HL-60/S4 treated with retinoic acid at 250 ng/mL for 4 days and 3 days (cell line): Measurements from ENCODE around the gene SLC27A2.
"Not testable (repeated sequence)": the region's sequence is repeated elsewhere in the genome, so short reads cannot be mapped to it uniquely, and the experiment has no call there.

Experiments
- in situ Hi-C: fragments of 300-500 bp; cut with MboI; formaldehyde crosslinking; loops from 2 replicates; pipeline ENCODE4 v1.7.0; 2022; ENCODE audit warnings: low sequenced_read_pairs

Gene SLC27A2

GRCh38 chr15:50188793-50189192 lies 6.8 kb downstream of the SLC27A2 start:
- in situ Hi-C loops = not testable (repeated sequence)

DNA sequence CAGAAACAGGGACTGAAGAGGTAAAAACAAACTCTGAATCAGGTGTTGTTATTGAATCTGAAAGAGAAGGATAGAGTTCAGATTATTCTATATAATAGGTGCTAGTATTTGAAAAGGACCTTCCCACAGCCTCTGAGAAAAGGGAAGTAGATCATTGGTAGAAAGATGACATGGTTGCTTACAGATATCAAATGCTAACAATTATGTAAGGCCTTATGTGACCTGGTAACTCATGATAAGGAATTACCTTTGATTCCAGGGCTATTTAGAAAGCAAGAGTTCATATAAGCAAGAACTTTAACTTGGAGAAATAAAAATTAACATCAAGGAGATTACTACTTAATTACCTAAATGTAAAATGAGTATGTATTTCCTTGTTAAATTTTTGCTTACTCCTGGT lies 7.6 kb downstream of the SLC27A2 start:
- in situ Hi-C loops = no loop called here

- in situ Hi-C loops = no loop called here
Measured at GRCh38 chr15:50190166-50190570, 8.2 kb downstream of the SLC27A2 start.

GRCh38 chr15:50190723-50191122 lies 8.7 kb downstream of the SLC27A2 start:
- in situ Hi-C loops = no loop called here

DNA sequence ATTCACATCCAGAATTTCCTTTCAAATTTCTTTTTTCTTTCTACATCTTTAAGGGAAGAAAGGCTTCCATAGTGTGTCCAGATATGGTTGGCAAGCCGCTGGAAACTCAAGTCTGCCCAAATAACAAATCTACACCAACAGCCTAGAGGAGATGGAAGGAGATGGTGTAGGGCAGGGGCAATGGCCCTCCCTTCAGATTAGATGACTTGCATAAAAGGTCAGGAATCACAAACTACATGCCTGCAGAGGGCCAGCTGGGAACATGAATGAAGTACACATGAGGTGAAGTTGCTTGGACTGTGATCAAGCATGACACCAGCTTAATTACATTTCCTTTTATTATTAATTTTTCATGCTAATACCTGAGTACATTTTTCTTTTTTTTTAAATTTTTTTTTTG lies 10.2 kb downstream of the SLC27A2 start:
- in situ Hi-C loops = no loop called here

- in situ Hi-C loops = no loop called here
Measured at GRCh38 chr15:50192926-50193620, 11.1 kb downstream of the SLC27A2 start.

DNA sequence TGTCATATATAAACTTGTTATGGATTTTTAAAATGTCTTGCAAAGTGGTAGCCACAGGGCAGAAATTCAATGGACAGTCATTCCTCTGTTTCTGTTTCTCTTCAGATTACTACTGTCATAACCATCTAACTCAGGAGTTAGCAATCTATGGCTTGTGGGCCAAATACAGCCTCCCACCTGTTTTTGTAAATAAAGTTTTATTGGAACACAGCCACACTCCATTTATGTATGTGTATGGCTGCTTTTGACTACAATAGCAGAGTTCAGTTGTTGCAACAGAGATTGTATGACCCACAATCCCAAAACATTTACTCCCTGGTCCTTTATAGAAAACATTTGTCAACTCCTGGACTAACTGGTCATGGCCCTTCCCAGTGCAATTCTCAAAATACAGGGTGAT lies 20.0 kb downstream of the SLC27A2 start:
- in situ Hi-C loops = no loop called here

DNA sequence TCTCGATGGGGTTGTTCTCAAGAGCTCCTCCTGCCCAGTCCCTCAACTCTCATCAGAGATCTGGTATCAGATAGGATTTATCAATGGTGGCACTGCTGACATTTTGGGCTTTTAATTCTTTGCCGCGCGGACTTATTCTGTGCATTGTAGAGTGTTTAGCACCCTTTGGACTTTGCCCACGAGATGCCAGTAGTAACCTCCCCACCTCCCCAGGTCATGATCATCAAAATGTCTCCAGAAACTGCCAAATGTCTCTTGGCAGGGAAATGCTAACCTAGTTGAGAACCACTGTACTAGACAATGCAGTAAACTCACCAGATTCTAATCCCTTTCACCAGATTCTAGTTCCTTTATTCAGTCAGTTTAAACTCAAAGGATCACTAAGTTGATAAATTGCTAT lies 24.0 kb downstream of the SLC27A2 start:
- in situ Hi-C loops = no loop called here

DNA sequence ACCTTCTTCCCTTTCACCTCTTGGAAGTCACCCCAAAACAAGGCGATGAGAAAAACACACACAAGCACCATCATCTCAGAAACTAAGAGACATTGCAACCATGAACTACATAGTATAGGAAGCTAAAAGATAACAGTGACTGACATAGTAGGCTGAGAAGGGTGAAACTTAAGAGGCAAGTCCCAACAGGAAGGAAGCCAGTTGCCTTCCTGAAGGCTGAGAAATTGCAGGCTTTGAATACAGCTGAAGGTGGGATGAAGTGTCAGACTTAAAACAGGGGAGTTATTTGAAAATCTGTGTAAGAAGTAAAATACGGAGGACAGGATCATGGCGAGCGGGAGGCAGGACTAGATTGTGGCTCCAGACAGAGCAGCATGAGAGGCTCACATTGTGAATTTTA lies 27.8 kb downstream of the SLC27A2 start:
- in situ Hi-C loops = no loop called here

DNA sequence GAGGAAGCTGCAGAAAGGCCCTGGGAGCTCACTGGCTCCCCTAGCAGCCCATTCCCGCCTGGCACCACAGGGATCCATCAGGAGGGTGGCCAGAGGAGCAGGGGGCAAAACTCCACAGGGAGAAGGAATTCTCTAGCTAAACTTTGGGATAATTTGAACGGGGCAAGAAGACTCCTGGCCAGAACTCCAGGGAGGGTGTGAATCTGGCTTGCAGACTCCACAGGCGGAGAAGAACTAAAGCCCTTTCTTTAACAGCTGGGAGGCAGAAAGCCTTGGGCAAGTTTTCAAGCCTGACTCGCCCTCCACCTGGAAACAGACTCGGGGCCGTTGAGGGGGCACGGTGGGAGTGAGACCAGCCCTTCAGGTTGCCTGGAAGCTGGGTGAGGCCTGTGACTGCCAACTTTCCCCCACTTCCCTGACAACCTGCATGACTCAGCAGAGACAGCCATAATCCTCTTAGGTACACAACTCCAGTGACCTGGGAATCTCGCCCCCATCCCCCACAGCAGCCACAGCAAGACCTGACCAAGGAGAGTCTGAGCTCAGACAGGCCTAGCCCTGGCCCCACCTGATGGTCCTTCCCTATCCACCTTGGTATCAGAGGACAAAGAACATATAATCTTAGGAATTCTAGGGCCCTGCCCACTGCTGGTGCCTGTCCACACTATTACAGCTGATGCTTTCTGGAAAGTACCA lies 28.6 kb downstream of the SLC27A2 start:
- in situ Hi-C loops = no loop called here

DNA sequence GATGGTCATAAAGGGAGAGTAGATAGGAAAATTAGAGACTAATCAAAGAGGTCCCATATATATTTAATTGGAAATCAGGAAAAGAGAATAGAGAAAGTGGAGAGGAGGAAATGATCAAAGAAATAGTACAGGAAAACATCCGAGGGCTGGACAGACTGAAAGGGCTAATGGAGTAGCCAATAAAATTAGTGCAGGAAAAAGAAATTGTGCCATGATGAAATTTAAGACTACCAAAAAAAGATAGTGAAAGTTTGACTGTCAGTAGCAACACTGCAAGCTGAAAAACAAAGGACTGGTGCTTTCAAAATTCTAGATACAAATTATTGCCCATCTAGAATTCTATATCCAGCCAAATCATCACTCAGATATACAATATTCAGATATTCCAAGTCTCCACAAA lies 36.3 kb downstream of the SLC27A2 start:
- in situ Hi-C loops = no loop called here

DNA sequence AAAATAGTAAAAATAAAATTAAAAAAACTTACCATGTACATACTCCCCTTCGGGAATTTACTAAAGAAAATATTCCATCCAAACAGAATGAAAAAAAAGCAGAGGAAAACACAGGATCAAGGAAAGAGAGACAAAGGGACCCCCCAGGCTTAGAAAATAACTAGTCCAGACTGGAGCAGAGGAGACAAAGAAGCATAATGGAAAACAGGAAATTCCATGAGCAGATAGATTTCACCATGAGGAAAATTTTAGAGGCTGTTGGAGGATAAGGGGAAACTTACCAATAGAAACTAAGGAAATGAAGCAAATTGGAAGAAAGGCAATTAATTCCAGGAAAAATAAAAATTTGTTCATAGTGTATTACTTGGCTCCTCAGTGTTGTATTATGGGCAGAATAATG lies 36.7 kb downstream of the SLC27A2 start:
- in situ Hi-C loops = no loop called here

GRCh38 chr15:50219820-50220219 lies 37.8 kb downstream of the SLC27A2 start:
- in situ Hi-C loops = no loop called here

DNA sequence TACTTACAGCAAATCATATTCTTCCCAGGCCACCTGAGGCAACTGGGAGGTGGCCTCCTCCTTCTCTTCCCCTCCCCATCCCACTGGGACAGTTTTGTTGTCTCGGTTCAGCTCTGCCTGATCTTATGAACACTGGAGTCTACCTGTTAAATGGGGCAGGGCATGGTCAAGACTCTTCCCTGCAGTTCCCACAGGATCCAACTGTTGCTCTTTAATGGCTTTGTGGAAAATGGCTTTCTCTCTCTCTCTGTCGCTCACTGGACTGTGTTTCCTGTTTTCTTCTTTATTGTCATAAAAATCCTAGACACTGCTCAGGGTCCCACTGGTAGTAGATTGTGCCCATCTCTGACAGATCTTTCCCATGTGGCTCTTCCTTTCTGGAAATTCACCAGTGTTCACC lies 40.2 kb downstream of the SLC27A2 start:
- in situ Hi-C loops = no loop called here

GRCh38 chr15:50224606-50225005 lies 42.6 kb downstream of the SLC27A2 start:
- in situ Hi-C loops = no loop called here

DNA sequence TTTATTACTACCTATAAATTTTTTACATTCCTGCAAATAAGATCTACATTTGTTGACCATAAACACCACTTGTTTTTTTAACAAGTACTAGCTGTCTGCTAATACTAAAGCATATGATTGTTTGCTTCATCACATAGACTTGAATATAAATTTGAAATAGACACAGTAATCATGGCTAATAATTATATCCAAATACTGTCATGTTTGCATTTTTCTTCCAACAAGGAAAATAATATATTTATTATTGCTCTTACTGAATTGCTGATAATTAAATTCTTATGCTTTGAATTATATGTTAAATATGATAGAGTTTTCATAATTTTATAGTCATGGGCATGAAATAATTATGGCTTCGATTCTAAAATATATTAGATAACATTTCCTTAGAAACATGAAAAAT lies 43.1 kb downstream of the SLC27A2 start:
- in situ Hi-C loops = no loop called here

- in situ Hi-C loops = no loop called here
Measured at GRCh38 chr15:50225938-50226337, 43.9 kb downstream of the SLC27A2 start.

DNA sequence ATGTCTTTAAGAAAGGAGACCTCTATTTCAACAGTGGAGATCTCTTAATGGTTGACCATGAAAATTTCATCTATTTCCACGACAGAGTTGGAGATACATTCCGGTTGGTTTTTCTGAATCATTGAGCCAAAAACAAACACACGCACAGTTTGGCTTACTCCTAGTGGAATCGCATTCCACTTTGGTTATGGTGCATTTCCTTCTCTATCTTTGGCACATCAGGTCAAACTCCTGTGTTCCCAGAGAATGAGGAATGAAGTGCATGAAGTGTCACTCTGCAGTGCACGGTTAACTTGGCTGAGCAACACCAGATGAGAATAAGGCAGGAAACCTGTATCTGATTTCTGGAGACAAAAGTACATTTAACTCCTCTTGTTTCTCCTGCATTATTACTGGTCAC lies 45.1 kb downstream of the SLC27A2 start:
- in situ Hi-C loops = no loop called here

DNA sequence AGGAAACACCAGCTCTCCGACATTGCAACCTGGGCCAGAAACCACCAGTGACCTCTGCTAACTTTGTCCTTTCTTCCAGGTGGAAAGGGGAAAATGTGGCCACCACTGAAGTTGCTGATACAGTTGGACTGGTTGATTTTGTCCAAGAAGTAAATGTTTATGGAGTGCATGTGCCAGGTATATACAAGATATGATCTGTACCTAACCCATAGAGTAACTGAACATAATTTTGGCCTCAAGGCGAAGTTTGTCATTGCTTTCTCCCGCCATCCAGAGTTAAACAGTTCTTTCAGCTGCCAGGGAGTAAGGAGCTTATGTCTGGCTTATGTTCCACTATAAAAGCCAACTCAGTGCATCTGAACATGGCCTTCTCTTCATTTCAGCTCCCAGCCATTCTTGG lies 46.9 kb downstream of the SLC27A2 start:
- in situ Hi-C loops = no loop called here

- in situ Hi-C loops = no loop called here
Measured at GRCh38 chr15:50229336-50229735, 47.3 kb downstream of the SLC27A2 start.

DNA sequence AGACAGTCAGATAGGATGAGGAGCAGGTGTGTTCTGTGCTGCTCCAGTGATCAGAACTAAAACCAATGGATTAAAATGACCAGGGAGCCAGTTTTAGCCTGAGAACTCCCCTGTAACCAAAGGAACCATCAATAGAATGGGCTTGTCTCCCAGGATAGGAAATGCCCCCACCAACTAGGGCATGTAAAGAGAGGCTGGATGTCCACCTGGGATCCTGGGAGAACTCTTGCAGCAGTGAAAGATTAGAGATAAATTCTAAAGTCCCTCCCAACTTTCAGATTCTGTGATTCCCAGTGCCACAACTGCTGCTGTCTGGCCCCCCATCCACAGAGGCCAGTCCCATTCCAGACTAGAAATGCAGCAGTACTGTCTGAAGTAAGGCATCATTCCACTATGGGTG lies 49.8 kb downstream of the SLC27A2 start:
- in situ Hi-C loops = no loop called here

DNA sequence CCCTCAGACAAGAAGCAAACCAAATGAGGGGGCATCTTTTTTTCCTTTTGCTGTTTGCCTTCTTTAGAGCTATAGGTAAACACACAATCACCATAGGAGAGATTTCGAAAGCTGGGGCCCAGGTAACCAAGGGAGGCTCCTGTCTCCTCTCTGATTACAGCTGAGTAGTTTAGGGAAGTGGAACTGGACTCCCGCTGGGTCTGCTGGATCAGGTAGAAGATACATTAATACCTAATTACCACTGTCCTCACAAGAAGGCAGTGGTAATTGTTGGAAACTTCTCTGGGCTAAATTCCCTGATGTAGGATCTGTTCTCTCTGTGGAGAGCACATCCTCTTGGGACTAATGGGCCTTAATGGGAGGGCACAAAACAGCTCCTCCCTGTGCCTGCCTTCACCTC lies 50.8 kb downstream of the SLC27A2 start:
- in situ Hi-C loops = no loop called here
